H1 (cell line): ENCODE measurements around the gene ECSIT. TPM values are rescaled to one million over a fixed set of nuclear protein-coding genes. Genes with fewer than 3 reads are reported as not detected.

Source experiments
- CTCF ChIA-PET: fragments of 300-600 bp; sonication (Branson Sonifier 250); formaldehyde crosslinking; loops from one replicate; lab custom pipeline; 2021; ENCODE audit not compliant: partially characterized antibody; lab: Charles Lee
- POLR2A ChIA-PET: fragments of 300-600 bp; sonication (Branson Sonifier 250); formaldehyde crosslinking; loops from one replicate; lab custom pipeline; 2021; ENCODE audit warnings: inconsistent platforms; ENCODE audit not compliant: partially characterized antibody; lab: Charles Lee
- DNase-seq, 2 experiments: peaks; one replicate each; pipeline versions ENCODE4 v3.0.0 to v3.0.0-alpha.2; 2010 to 2022; ENCODE audit warnings: low spot score in 2 of 2, low read depth in 1 of 2, mixed read lengths in 1 of 2
- FAIRE-seq: peaks from 2 replicates; lab custom pipeline; 2011; peaks lifted over from hg19 to GRCh38; lab: Jason Lieb, UNC
- H2AFZ ChIP-seq: 2 replicates; pipeline ENCODE4 v1.8.1; 2012; ENCODE audit warnings: low read length, inconsistent platforms
- H2AK5ac ChIP-seq: 2 replicates; pipeline ENCODE4 v1.6.1; 2013; ENCODE audit warnings: low read depth, low read length
- H2BK120ac ChIP-seq: replicated peaks from 2 replicates; pipeline ENCODE3; 2013; ENCODE audit warnings: low read depth, low read length, inconsistent platforms
- H2BK12ac ChIP-seq: 2 replicates; pipeline ENCODE4 v1.6.1; 2013; ENCODE audit warnings: low read depth, low read length
- H2BK15ac ChIP-seq: 2 replicates; pipeline ENCODE4 v1.6.1; 2013; ENCODE audit warnings: low read length
- H2BK20ac ChIP-seq: 2 replicates; pipeline ENCODE4 v1.6.1; 2013; ENCODE audit warnings: low read length
- H2BK5ac ChIP-seq: 2 replicates; pipeline ENCODE4 v1.6.1; 2013; ENCODE audit warnings: low read depth, low read length
- H3K14ac ChIP-seq: 2 replicates; pipeline ENCODE4 v1.6.1; 2013; ENCODE audit warnings: inconsistent platforms; ENCODE audit not compliant: insufficient read length
- H3K18ac ChIP-seq: 2 replicates; pipeline ENCODE4 v1.6.1; 2013; ENCODE audit warnings: low read length; ENCODE audit errors: extremely low read depth
- H3K23ac ChIP-seq: 2 replicates; pipeline ENCODE4 v1.6.1; 2013; ENCODE audit warnings: inconsistent platforms; ENCODE audit not compliant: insufficient read length
- H3K23me2 ChIP-seq: 2 replicates; pipeline ENCODE4 v1.6.1; 2013; ENCODE audit warnings: low read depth, low read length
- H3K27ac ChIP-seq: 2 replicates; pipeline ENCODE4 v1.6.1; 2011; ENCODE audit warnings: low read depth, low read length, inconsistent platforms
- H3K27me3 ChIP-seq, 4 experiments: replicated peaks in 1 of 4; 1 replicate in 1 of 4; 2 replicates in 3 of 4; pipeline versions ENCODE4 v1.6.1 to v1.8.1; 2011 to 2013; ENCODE audit warnings: low read length in 3 of 4, mild to moderate bottlenecking in 3 of 4, inconsistent platforms in 2 of 4, mixed read lengths in 2 of 4, moderate library complexity in 1 of 4; ENCODE audit not compliant: control insufficient read depth in 3 of 4, insufficient read depth in 3 of 4; ENCODE audit errors: extremely low read depth in 1 of 4
- H3K36me3 ChIP-seq, 4 experiments: 2 replicates each; pipeline versions ENCODE4 v1.6.1 to v1.8.1; 2011 to 2013; ENCODE audit warnings: mild to moderate bottlenecking in 4 of 4, low read length in 3 of 4, moderate library complexity in 2 of 4, control low read depth in 1 of 4, inconsistent platforms in 1 of 4; ENCODE audit not compliant: insufficient read depth in 4 of 4, control insufficient read depth in 2 of 4
- H3K4ac ChIP-seq: replicated peaks from 2 replicates; pipeline ENCODE3; 2013; ENCODE audit warnings: low read length, low read depth, mixed read lengths, inconsistent platforms; ENCODE audit not compliant: insufficient read length
- H3K4me1 ChIP-seq, 4 experiments: replicated peaks in 1 of 4; 1 replicate in 1 of 4; 2 replicates in 3 of 4; pipeline versions ENCODE4 v1.6.1 to v1.8.1; 2011 to 2013; ENCODE audit warnings: low read length in 3 of 4, inconsistent platforms in 2 of 4, mixed read lengths in 1 of 4; ENCODE audit not compliant: insufficient read depth in 4 of 4, control insufficient read depth in 3 of 4
- H3K4me2 ChIP-seq, 2 experiments: 2 replicates each; pipeline versions ENCODE4 v1.6.1 to v1.8.1; 2011 to 2013; ENCODE audit warnings: low read depth in 2 of 2, low read length in 2 of 2, control low read depth in 1 of 2, inconsistent platforms in 1 of 2, mild to moderate bottlenecking in 1 of 2; ENCODE audit not compliant: insufficient read depth in 1 of 2
- H3K4me3 ChIP-seq, 4 experiments: fragments of 200-600, 300-600 bp in 1 of 4; sonication (generic), shearing (Covaris generic), sonication (Bioruptor Twin) in 1 of 4; 2 replicates each; pipeline versions ENCODE4 v1.5.1 to v1.8.1; 2011 to 2016; ENCODE audit warnings: low read length in 4 of 4, low read depth in 3 of 4, control low read depth in 2 of 4, inconsistent platforms in 2 of 4, mild to moderate bottlenecking in 2 of 4, mixed read lengths in 1 of 4, moderate library complexity in 1 of 4; ENCODE audit not compliant: insufficient read depth in 2 of 4; ENCODE audit errors: extremely low read depth in 1 of 4
- H3K56ac ChIP-seq: replicated peaks from 2 replicates; pipeline ENCODE3; 2013; ENCODE audit warnings: low read depth, mild to moderate bottlenecking, mixed read lengths, low read length, inconsistent platforms; ENCODE audit not compliant: insufficient read length
- H3K79me1 ChIP-seq: 2 replicates; pipeline ENCODE4 v1.6.1; 2013; ENCODE audit warnings: low read depth, low read length, control low read depth
- H3K79me2 ChIP-seq, 2 experiments: 2 replicates each; pipeline versions ENCODE4 v1.6.1 to v1.8.1; 2012 to 2013; ENCODE audit warnings: low read length in 2 of 2, mild to moderate bottlenecking in 2 of 2, inconsistent platforms in 1 of 2; ENCODE audit not compliant: insufficient read depth in 2 of 2, control insufficient read depth in 1 of 2
- H3K9ac ChIP-seq, 4 experiments: replicated peaks in 1 of 4; 1 replicate in 1 of 4; 2 replicates in 3 of 4; pipeline versions ENCODE4 v1.6.1 to v1.8.1; 2011 to 2013; ENCODE audit warnings: low read depth in 3 of 4, low read length in 3 of 4, control low read depth in 2 of 4, mild to moderate bottlenecking in 2 of 4, moderate library complexity in 2 of 4, inconsistent platforms in 1 of 4; ENCODE audit errors: extremely low read depth in 1 of 4
- H3K9me3 ChIP-seq, 2 experiments: 2 replicates each; pipeline versions ENCODE4 v1.6.1 to v1.8.1; 2012 to 2013; ENCODE audit warnings: mild to moderate bottlenecking in 2 of 2, moderate library complexity in 2 of 2, control low read depth in 1 of 2, inconsistent platforms in 1 of 2, low read depth in 1 of 2, low read length in 1 of 2, mixed read lengths in 1 of 2; ENCODE audit not compliant: insufficient read depth in 2 of 2
- H4K20me1 ChIP-seq, 2 experiments: replicated peaks in 1 of 2; 2 replicates each; pipeline versions ENCODE3 to v1.8.1; 2011 to 2013; ENCODE audit warnings: inconsistent platforms in 2 of 2, low read length in 2 of 2, mild to moderate bottlenecking in 1 of 2; ENCODE audit not compliant: insufficient read depth in 2 of 2, control insufficient read depth in 1 of 2
- H4K5ac ChIP-seq: 2 replicates; pipeline ENCODE4 v1.6.1; 2013; ENCODE audit warnings: low read length, low read depth, mixed read lengths, inconsistent platforms; ENCODE audit not compliant: insufficient read length
- H4K8ac ChIP-seq: 2 replicates; pipeline ENCODE4 v1.8.0; 2013; ENCODE audit warnings: mild to moderate bottlenecking, moderate library complexity, low read length, inconsistent platforms; ENCODE audit not compliant: insufficient read depth; ENCODE audit errors: extremely low read depth
- H4K91ac ChIP-seq: replicated peaks from 2 replicates; pipeline ENCODE3; 2013; ENCODE audit warnings: low read length, mixed read lengths, inconsistent platforms; ENCODE audit not compliant: insufficient read length
- ASH2L ChIP-seq: fragments of 200-600, 300-600 bp; sonication (generic); IDR thresholded peaks from one replicate; pipeline ENCODE4 v1.7.1; 2017; ENCODE audit warnings: low read length
- CBX8 ChIP-seq: fragments of 300-800, 300-1000 bp; sonication (generic); IDR thresholded peaks from 2 replicates; pipeline ENCODE4 v1.7.1; 2016; ENCODE audit warnings: low read depth, low read length, borderline replicate concordance
- CREB1 ChIP-seq: IDR thresholded peaks from 2 replicates; pipeline ENCODE4 v1.6.1; 2012; ENCODE audit warnings: inconsistent platforms
- FOSL1 ChIP-seq: IDR thresholded peaks from 2 replicates; pipeline ENCODE4 v1.6.1; 2011; ENCODE audit warnings: mild to moderate bottlenecking, low read depth, low read length, moderate library complexity; ENCODE audit not compliant: insufficient read depth
- JUND ChIP-seq: IDR thresholded peaks from 2 replicates; pipeline ENCODE4 v1.6.1; 2011; ENCODE audit warnings: mild to moderate bottlenecking, improper control_type of control experiment, low read length
- MAFK ChIP-seq: IDR thresholded peaks from 2 replicates; pipeline ENCODE4 v1.6.1; 2012; ENCODE audit warnings: low read depth, mild to moderate bottlenecking, improper control_type of control experiment, low read length
- NRF1 ChIP-seq: IDR thresholded peaks from 2 replicates; pipeline ENCODE4 v1.6.1; 2011; ENCODE audit warnings: mild to moderate bottlenecking, low read depth, low read length, improper control_type of control experiment
- POLR2A ChIP-seq, 2 experiments: IDR thresholded peaks; 1 replicate in 1 of 2; 2 replicates in 1 of 2; pipeline ENCODE4 v1.6.1; 2011; ENCODE audit warnings: low read depth in 2 of 2, low read length in 2 of 2, mild to moderate bottlenecking in 2 of 2; ENCODE audit errors: control extremely low read depth in 1 of 2
- POLR2AphosphoS5 ChIP-seq: IDR thresholded peaks from 2 replicates; pipeline ENCODE4 v1.6.1; 2011; ENCODE audit warnings: low read depth, low read length
- RAD21 ChIP-seq, 2 experiments: IDR thresholded peaks in 1 of 2; conservative IDR thresholded peaks in 1 of 2; 2 replicates each; pipeline ENCODE4 v1.6.1; 2011; ENCODE audit warnings: low read depth in 2 of 2, low read length in 2 of 2, improper control_type of control experiment in 1 of 2, inconsistent platforms in 1 of 2, mild to moderate bottlenecking in 1 of 2, moderate library complexity in 1 of 2
- SP2 ChIP-seq: IDR thresholded peaks from 2 replicates; pipeline ENCODE4 v1.6.1; 2012; ENCODE audit warnings: mild to moderate bottlenecking, low read length, inconsistent platforms
- SP4 ChIP-seq: IDR thresholded peaks from 2 replicates; pipeline ENCODE4 v1.6.1; 2012; ENCODE audit warnings: low read length, inconsistent platforms
- TAF1 ChIP-seq: IDR thresholded peaks from 2 replicates; pipeline ENCODE4 v1.6.1; 2011; ENCODE audit warnings: mild to moderate bottlenecking, low read depth, low read length
- TEAD4 ChIP-seq: IDR thresholded peaks from 2 replicates; pipeline ENCODE4 v1.6.1; 2012; ENCODE audit warnings: low read depth, low read length, inconsistent platforms, mixed read lengths
- ZNF274 ChIP-seq: IDR thresholded peaks from 2 replicates; pipeline ENCODE4 v1.7.0; 2012; ENCODE audit warnings: low read length, borderline replicate concordance; ENCODE audit errors: extremely low read depth
- WGBS, 2 experiments: shearing (Covaris generic) in 1 of 2; methylation state at CpG; one replicate each; pipeline versions ENCODE4 v1.1.6 to v1.1.7; 2013 to 2015; ENCODE audit warnings: low lambda C conversion rate in 2 of 2, mixed read lengths in 2 of 2, inconsistent platforms in 1 of 2, low coverage in 1 of 2, missing lambda C conversion rate in 1 of 2; ENCODE audit not compliant: insufficient replicate concordance in 2 of 2, insufficient coverage in 1 of 2, insufficient read length in 1 of 2; ENCODE audit errors: extremely low coverage in 1 of 2, missing lambda C conversion rate in 1 of 2; 5-methylcytosine and 5-hydroxymethylcytosine counted together
- polyA plus RNA-seq, 7 experiments: library from polyadenylated mRNA; depleted of rRNA in 3 of 7; stranded (reverse) in 5 of 7; unstranded in 2 of 7; fragments of >200 nt in 5 of 7; fragments of 200-250 nt in 2 of 7; gene quantifications; 1 replicate in 5 of 7; 2 replicates in 1 of 7; 4 replicates in 1 of 7; pipeline versions ENCODE4 v1.2.1 to v1.2.3, GENCODE V29; 2011 to 2013; ENCODE audit warnings: missing spikeins in 2 of 7, mixed read lengths in 2 of 7
- total RNA-seq: library from RNA; stranded (reverse); fragmentation: NEBNext Ultra II Directional; extraction: Animal tissue kit (Norgen Biotek cat#: 25700); gene quantifications from 2 replicates; pipeline ENCODE4 v1.2.1, GENCODE V29; 2021

ECSIT gene
- total and polyA plus RNA-seq, 2 of the 8 experiments (the other 6 are each of a cell fraction or from before 2014, with no cell fraction given) = 55.7 to 74.1 TPM

DNA sequence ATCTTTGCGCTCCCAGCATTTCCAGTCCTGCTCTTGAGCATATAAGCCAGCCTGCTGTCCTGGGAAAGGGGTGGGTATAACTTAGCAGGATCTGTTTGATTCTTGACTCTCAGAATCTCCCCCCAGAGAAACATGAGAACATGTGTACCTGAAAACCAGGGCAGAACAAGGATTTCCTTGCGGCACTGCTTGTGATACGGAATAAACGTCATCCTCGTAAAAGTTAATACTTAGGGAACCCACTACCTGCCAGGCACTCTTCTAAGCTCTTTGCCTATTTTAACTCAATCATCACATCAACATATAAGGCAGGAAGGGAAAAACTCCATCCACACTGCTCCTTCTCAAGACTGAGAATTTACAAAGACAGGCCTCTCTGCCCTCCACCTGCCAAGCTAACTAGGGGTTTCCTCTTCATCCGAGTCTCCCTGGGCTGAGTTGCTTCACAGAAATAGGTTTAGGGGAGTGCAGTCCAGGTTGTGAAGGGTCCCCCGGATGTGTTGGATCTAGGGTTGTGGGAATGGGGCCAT is 24.4 kb downstream of the ECSIT start:
- H3K9me3 ChIP-seq = no peaks in the 10 kb centered on the region
- no peak overlapping the region for H2BK15ac ChIP-seq
- H3K4me3 ChIP-seq = peak overlapping the region; percentile 56 to 82 (median 64); a peak in 7 of 8 replicates
- no peak overlapping the region for H3K23ac ChIP-seq
- no peaks in the 10 kb centered on the region; a peak in 1 of 4 replicates for H3K79me2 ChIP-seq
- H3K4me2 ChIP-seq = peak overlapping the region; percentile 71 to 85
- no peak overlapping the region for H3K4ac ChIP-seq
- peaks cover 3 to 4% (median 4%) of the 10 kb centered on the region in 4 experiments; a peak in 6 of 7 replicates for H3K4me1 ChIP-seq
- no peak overlapping the region for H4K8ac ChIP-seq
- no peak overlapping the region for H2BK20ac ChIP-seq
- no peak for FAIRE-seq
- H3K9ac ChIP-seq = peak overlapping the region in 3 of 4 experiments; percentile 33 to 77 (median 42); a peak in 4 of 7 replicates
- H4K20me1 ChIP-seq = no peaks in the 10 kb centered on the region
- no peak for DNase-seq
- H2BK120ac ChIP-seq = no peak overlapping the region
- no peak overlapping the region for H3K14ac ChIP-seq
- no peak overlapping the region; the same call in 1 of the 2 replicates for H2AFZ ChIP-seq
- H2AK5ac ChIP-seq = no peak overlapping the region
- H2BK12ac ChIP-seq = no peak overlapping the region
- ChIA-PET CTCF (interaction anchor here (1.0 kb wide), 1 partner anchor 39 kb away, joined by 3 read pairs; no protein-coding TSS in a partner anchor), POLR2A (interaction anchor here (0.7 to 2.8 kb wide), 5 partner anchors 13 to 124 kb away, joined by 3 to 7 read pairs (median 3); partner anchors contain the start of genes CNN1 and ELAVL3)
- H3K56ac ChIP-seq = no peak overlapping the region
- peak overlapping the region; percentile 20 for H4K5ac ChIP-seq
- 0 out of 2 replicates have a peak, but pooled peaks cover 2% of the 10 kb centered on the region for H3K23me2 ChIP-seq
- H2BK5ac ChIP-seq = no peak overlapping the region
- no peak overlapping the region for H3K18ac ChIP-seq
- WGBS, 2 experiments = 76% methylated on average over 7 of the region's 7 CpGs; no CpG with 5 or more reads in 1 of the 2 experiments
- H3K79me1 ChIP-seq = peaks cover 4% of the 10 kb centered on the region
- no peaks in the 10 kb centered on the region for H3K36me3 ChIP-seq
- H3K27ac ChIP-seq = no peak overlapping the region
- no peak overlapping the region for H4K91ac ChIP-seq
- no peaks in the 10 kb centered on the region for H3K27me3 ChIP-seq
- TF ChIP-seq TAF1 (no peak), CREB1 (no peak), SP4 (no peak), POLR2AphosphoS5 (no peak), TEAD4 (no peak), MAFK (no peak), CBX8 (no peak), JUND (no peak), POLR2A (IDR thresholded peaks at IDR 0.05; ENCODE audit: control extremely low read depth in 1 of 2, low read depth in 2 of 2, low read length in 2 of 2) (no peak), ZNF274 (no peak), SP2 (no peak), FOSL1 (no peak), RAD21 (IDR thresholded peaks at IDR 0.05 in 1 of 2, conservative IDR thresholded peaks at IDR 0.05 in 1 of 2; ENCODE audit: low read depth in 2 of 2, low read length in 2 of 2) (no peak), ASH2L (no peak), NRF1 (no peak)
